Keratinocyte (primary cell): ENCODE measurements around the gene WDR5. TPM values are rescaled to one million over a fixed set of nuclear protein-coding genes. Genes with fewer than 3 reads are reported as not detected.

Experiments used
- DNase-seq: peaks from one replicate; pipeline ENCODE4 v3.0.0-alpha.2; 2011; ENCODE audit warnings: low read depth, missing footprints, low spot score
- FAIRE-seq: peaks from 2 replicates; lab custom pipeline; 2011; peaks lifted over from hg19 to GRCh38; lab: Jason Lieb, UNC
- H2AFZ ChIP-seq: 2 replicates; pipeline ENCODE4 v1.6.0; 2012; ENCODE audit warnings: low read length, control low read depth, inconsistent platforms; ENCODE audit not compliant: control insufficient read depth
- H3K27ac ChIP-seq: 2 replicates; pipeline ENCODE4 v1.5.1; 2011; ENCODE audit warnings: low read length; ENCODE audit not compliant: control insufficient read depth, insufficient read depth
- H3K27me3 ChIP-seq: 3 replicates; pipeline ENCODE4 v1.6.0; 2011; ENCODE audit warnings: low read length; ENCODE audit not compliant: control insufficient read depth, insufficient read depth; ENCODE audit errors: extremely low read depth
- H3K36me3 ChIP-seq, 2 experiments: 2 replicates in 1 of 2; 3 replicates in 1 of 2; pipeline ENCODE4 v1.5.1; 2011; ENCODE audit warnings: low read length in 2 of 2, mild to moderate bottlenecking in 1 of 2; ENCODE audit not compliant: control insufficient read depth in 2 of 2, insufficient read depth in 2 of 2; ENCODE audit errors: extremely low read depth in 1 of 2
- H3K4me1 ChIP-seq: 3 replicates; pipeline ENCODE4 v1.5.1; 2011; ENCODE audit warnings: low read length; ENCODE audit not compliant: control insufficient read depth, insufficient read depth; ENCODE audit errors: extremely low read depth
- H3K4me2 ChIP-seq: 3 replicates; pipeline ENCODE4 v1.6.0; 2011; ENCODE audit warnings: low read depth, low read length; ENCODE audit not compliant: control insufficient read depth, insufficient read depth; ENCODE audit errors: extremely low read depth
- H3K4me3 ChIP-seq, 3 experiments: fragments of 200-600 bp in 1 of 3; sonication (generic) in 1 of 3; 2 replicates in 2 of 3; 3 replicates in 1 of 3; pipeline ENCODE4 v1.5.1; 2011 to 2016; ENCODE audit warnings: low read length in 3 of 3, mild to moderate bottlenecking in 3 of 3, control low read depth in 2 of 3, inconsistent platforms in 1 of 3, low read depth in 1 of 3, mixed read lengths in 1 of 3, mixed run types in 1 of 3, moderate library complexity in 1 of 3; ENCODE audit not compliant: control insufficient read depth in 2 of 3, insufficient read depth in 2 of 3; ENCODE audit errors: extremely low read depth in 1 of 3
- H3K79me2 ChIP-seq: 2 replicates; pipeline ENCODE4 v1.6.0; 2012; ENCODE audit warnings: low read length; ENCODE audit not compliant: control insufficient read depth, insufficient read depth
- H3K9ac ChIP-seq: 3 replicates; pipeline ENCODE4 v1.6.0; 2011; ENCODE audit warnings: low read length; ENCODE audit not compliant: control insufficient read depth, insufficient read depth; ENCODE audit errors: extremely low read depth
- H3K9me1 ChIP-seq: 3 replicates; pipeline ENCODE4 v1.6.0; 2011; ENCODE audit warnings: low read length; ENCODE audit not compliant: control insufficient read depth, insufficient read depth; ENCODE audit errors: extremely low read depth
- H3K9me3 ChIP-seq: 2 replicates; pipeline ENCODE4 v1.5.1; 2012; ENCODE audit warnings: low read depth, low read length; ENCODE audit not compliant: control insufficient read depth
- H4K20me1 ChIP-seq: 3 replicates; pipeline ENCODE4 v1.6.0; 2011; ENCODE audit warnings: low read length; ENCODE audit not compliant: control insufficient read depth, insufficient read depth; ENCODE audit errors: extremely low read depth
- EZH2 ChIP-seq: IDR thresholded peaks from one replicate; pipeline ENCODE4 v1.6.1; 2012; ENCODE audit warnings: inconsistent platforms, mild to moderate bottlenecking, low read length, moderate library complexity
- dilution Hi-C: fragments of 300-500 bp; cut with MboI; formaldehyde crosslinking; loops from one replicate; pipeline ENCODE4 v1.7.0; 2020; ENCODE audit warnings: low sequenced_read_pairs; ENCODE audit not compliant: extremely low pct_ligation_motif_present
- polyA plus RNA-seq, 5 experiments: library from polyadenylated mRNA; depleted of rRNA in 3 of 5; stranded (reverse) in 3 of 5; stranded (forward) in 1 of 5; unstranded in 1 of 5; fragments of >200 nt; gene quantifications; 1 replicate in 1 of 5; 2 replicates in 3 of 5; 3 replicates in 1 of 5; pipeline versions ENCODE4 v1.2.1 to v1.2.3, GENCODE V29; 2011 to 2012; ENCODE audit warnings: missing spikeins in 2 of 5, low read depth in 1 of 5, low replicate concordance in 1 of 5
- TF ChIP-seq, protein P1 (sequence below), 3 experiments: IDR thresholded peaks in 1 of 3; conservative IDR thresholded peaks in 1 of 3; optimal IDR thresholded peaks in 1 of 3; 2 replicates in 2 of 3; 3 replicates in 1 of 3; pipeline versions ENCODE3 to v1.5.1; 2011; ENCODE audit warnings: low read length in 3 of 3, mild to moderate bottlenecking in 3 of 3, moderate library complexity in 2 of 3, control low read depth in 1 of 3, inconsistent platforms in 1 of 3; ENCODE audit not compliant: insufficient read depth in 2 of 3; ENCODE audit errors: extremely low read depth in 1 of 3

The WDR5 gene
- polyA plus RNA-seq, 1 donor (not counting 4 experiments of a cell fraction or from before 2014, with no cell fraction given): 31.2 TPM

DNA sequence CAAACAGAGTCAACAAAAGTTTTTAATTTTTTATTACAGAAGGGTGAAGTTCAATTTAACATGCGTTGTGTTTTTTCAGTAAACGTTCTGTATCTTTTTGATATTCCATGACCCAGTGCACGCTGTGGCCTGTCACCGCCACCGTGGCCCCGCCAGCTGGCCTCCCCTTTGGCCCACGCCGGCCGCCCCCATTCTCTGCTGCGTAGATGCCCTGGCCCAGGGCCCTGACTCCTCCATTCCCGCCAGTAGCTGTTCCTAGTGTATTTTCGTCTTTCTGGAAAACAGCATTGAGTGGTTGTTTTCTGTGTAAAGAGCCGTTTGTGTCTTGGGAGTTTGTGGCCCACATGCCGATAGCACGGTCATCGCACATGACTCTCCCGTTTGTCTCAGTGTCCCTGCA is 22.4 kb downstream of the WDR5 start:
- no peaks in the 10 kb centered on the region for H3K9me3 ChIP-seq
- H3K4me3 ChIP-seq: no peak overlapping the region
- dilution Hi-C loops: no loop called here
- FAIRE-seq: no peak
- no peaks in the 10 kb centered on the region for H3K9me1 ChIP-seq
- no peaks in the 10 kb centered on the region for H3K79me2 ChIP-seq
- no peak overlapping the region for H3K9ac ChIP-seq
- peaks cover 27 to 34% of the 10 kb centered on the region in 2 experiments for H3K36me3 ChIP-seq
- H3K27me3 ChIP-seq: no peaks in the 10 kb centered on the region
- no peak for DNase-seq
- H2AFZ ChIP-seq: no peak overlapping the region
- no peak overlapping the region for H3K4me2 ChIP-seq
- no peaks in the 10 kb centered on the region for H3K4me1 ChIP-seq
- no peak for TF ChIP-seq EZH2
- TF ChIP-seq, protein P1, sequence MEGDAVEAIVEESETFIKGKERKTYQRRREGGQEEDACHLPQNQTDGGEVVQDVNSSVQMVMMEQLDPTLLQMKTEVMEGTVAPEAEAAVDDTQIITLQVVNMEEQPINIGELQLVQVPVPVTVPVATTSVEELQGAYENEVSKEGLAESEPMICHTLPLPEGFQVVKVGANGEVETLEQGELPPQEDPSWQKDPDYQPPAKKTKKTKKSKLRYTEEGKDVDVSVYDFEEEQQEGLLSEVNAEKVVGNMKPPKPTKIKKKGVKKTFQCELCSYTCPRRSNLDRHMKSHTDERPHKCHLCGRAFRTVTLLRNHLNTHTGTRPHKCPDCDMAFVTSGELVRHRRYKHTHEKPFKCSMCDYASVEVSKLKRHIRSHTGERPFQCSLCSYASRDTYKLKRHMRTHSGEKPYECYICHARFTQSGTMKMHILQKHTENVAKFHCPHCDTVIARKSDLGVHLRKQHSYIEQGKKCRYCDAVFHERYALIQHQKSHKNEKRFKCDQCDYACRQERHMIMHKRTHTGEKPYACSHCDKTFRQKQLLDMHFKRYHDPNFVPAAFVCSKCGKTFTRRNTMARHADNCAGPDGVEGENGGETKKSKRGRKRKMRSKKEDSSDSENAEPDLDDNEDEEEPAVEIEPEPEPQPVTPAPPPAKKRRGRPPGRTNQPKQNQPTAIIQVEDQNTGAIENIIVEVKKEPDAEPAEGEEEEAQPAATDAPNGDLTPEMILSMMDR (optimal IDR thresholded peaks at IDR 0.05 in 1 of 3, IDR thresholded peaks at IDR 0.05 in 1 of 3, conservative IDR thresholded peaks at IDR 0.05 in 1 of 3; ENCODE audit: extremely low read depth in 1 of 3, insufficient read depth in 2 of 3, low read length in 3 of 3): no peak
- no peaks in the 10 kb centered on the region for H4K20me1 ChIP-seq
- no peak overlapping the region for H3K27ac ChIP-seq

- no peak for TF ChIP-seq EZH2
- peaks cover 27 to 30% of the 10 kb centered on the region in 2 experiments for H3K36me3 ChIP-seq
- dilution Hi-C loops: no loop called here
- no peaks in the 10 kb centered on the region for H4K20me1 ChIP-seq
- no peak overlapping the region for H3K27ac ChIP-seq
- H3K9ac ChIP-seq: no peak overlapping the region
- FAIRE-seq (no peak), DNase-seq (no peak)
- H3K9me3 ChIP-seq: no peaks in the 10 kb centered on the region
- no peaks in the 10 kb centered on the region for H3K79me2 ChIP-seq
- H3K4me3 ChIP-seq: no peak overlapping the region
- no peaks in the 10 kb centered on the region for H3K27me3 ChIP-seq
- H2AFZ ChIP-seq: no peak overlapping the region
- H3K4me2 ChIP-seq: no peak overlapping the region
- H3K9me1 ChIP-seq: no peaks in the 10 kb centered on the region
- no peaks in the 10 kb centered on the region for H3K4me1 ChIP-seq
Observed at GRCh38 chr9:134158753-134159392, 23.0 kb downstream of the WDR5 start.
